Trophoblast cell (in vitro differentiated cells and primary cell): ENCODE measurements around the gene ZNF879.

Source experiments
- DNase-seq, 2 donors: peaks; one replicate each; pipeline ENCODE4 v3.0.0-alpha.2; 2016
- H2AFZ ChIP-seq: 2 replicates; pipeline ENCODE4 v1.6.1; 2013; ENCODE audit warnings: low read length, moderate library complexity, mild to moderate bottlenecking; ENCODE audit not compliant: insufficient read depth, poor library complexity
- H2AK5ac ChIP-seq: 2 replicates; pipeline ENCODE4 v1.6.1; 2013; ENCODE audit warnings: mild to moderate bottlenecking, low read length
- H2BK120ac ChIP-seq: 2 replicates; pipeline ENCODE4 v1.6.1; 2013; ENCODE audit warnings: low read length, mild to moderate bottlenecking, moderate library complexity; ENCODE audit not compliant: insufficient read depth, poor library complexity
- H2BK12ac ChIP-seq: 2 replicates; pipeline ENCODE4 v1.6.1; 2013; ENCODE audit warnings: mild to moderate bottlenecking, low read length, moderate library complexity
- H2BK5ac ChIP-seq: 2 replicates; pipeline ENCODE4 v1.6.1; 2013; ENCODE audit warnings: low read length, low read depth, moderate library complexity, mild to moderate bottlenecking; ENCODE audit not compliant: poor library complexity
- H3K14ac ChIP-seq: 2 replicates; pipeline ENCODE4 v1.6.1; 2013; ENCODE audit warnings: mild to moderate bottlenecking, low read length
- H3K18ac ChIP-seq: 2 replicates; pipeline ENCODE4 v1.6.1; 2013; ENCODE audit warnings: mild to moderate bottlenecking, low read length
- H3K23ac ChIP-seq: 2 replicates; pipeline ENCODE4 v1.6.1; 2013; ENCODE audit warnings: low read length
- H3K27ac ChIP-seq: 2 replicates; pipeline ENCODE4 v1.5.1; 2013; ENCODE audit warnings: low read depth, mild to moderate bottlenecking, inconsistent platforms, low read length, moderate library complexity
- H3K27me3 ChIP-seq: 2 replicates; pipeline ENCODE4 v1.6.1; 2013; ENCODE audit warnings: inconsistent platforms, mild to moderate bottlenecking, low read length, moderate library complexity; ENCODE audit not compliant: insufficient read depth
- H3K36me3 ChIP-seq, 2 experiments: 1 replicate in 1 of 2; 2 replicates in 1 of 2; pipeline ENCODE4 v1.6.1; 2013; ENCODE audit warnings: low read length in 2 of 2, mild to moderate bottlenecking in 2 of 2, moderate library complexity in 1 of 2; ENCODE audit not compliant: insufficient read depth in 2 of 2, control insufficient read depth in 1 of 2
- H3K4ac ChIP-seq: 2 replicates; pipeline ENCODE4 v1.6.1; 2013; ENCODE audit warnings: low read depth, mild to moderate bottlenecking, low read length, moderate library complexity
- H3K4me1 ChIP-seq, 2 experiments: 1 replicate in 1 of 2; 2 replicates in 1 of 2; pipeline ENCODE4 v1.6.1; 2013; ENCODE audit warnings: low read length in 2 of 2, mild to moderate bottlenecking in 2 of 2, moderate library complexity in 1 of 2; ENCODE audit not compliant: insufficient read depth in 2 of 2, control insufficient read depth in 1 of 2
- H3K4me2 ChIP-seq: 2 replicates; pipeline ENCODE4 v1.6.1; 2013; ENCODE audit warnings: inconsistent platforms, mild to moderate bottlenecking, low read length, moderate library complexity
- H3K4me3 ChIP-seq: 2 replicates; pipeline ENCODE4 v1.5.1; 2013; ENCODE audit warnings: mild to moderate bottlenecking, low read depth, low read length, inconsistent platforms
- H3K79me1 ChIP-seq: one replicate; pipeline ENCODE4 v1.6.1; 2013; ENCODE audit warnings: low read length
- H3K79me2 ChIP-seq: 2 replicates; pipeline ENCODE4 v1.6.1; 2013; ENCODE audit warnings: low read length, mild to moderate bottlenecking; ENCODE audit not compliant: control insufficient read depth, insufficient read depth, poor library complexity
- H3K9ac ChIP-seq: 2 replicates; pipeline ENCODE4 v1.6.1; 2013; ENCODE audit warnings: mild to moderate bottlenecking, low read length
- H3K9me3 ChIP-seq: 2 replicates; pipeline ENCODE4 v1.6.1; 2013; ENCODE audit warnings: low read depth, mild to moderate bottlenecking, control low read depth, inconsistent platforms, low read length; ENCODE audit not compliant: insufficient read depth
- H4K12ac ChIP-seq: 2 replicates; pipeline ENCODE4 v1.6.1; 2013; ENCODE audit warnings: low read depth, mild to moderate bottlenecking, low read length, moderate library complexity
- H4K8ac ChIP-seq: 2 replicates; pipeline ENCODE4 v1.6.1; 2013; ENCODE audit warnings: low read depth, mild to moderate bottlenecking, low read length, moderate library complexity
- H4K91ac ChIP-seq: one replicate; pipeline ENCODE4 v1.6.1; 2013; ENCODE audit warnings: low read depth, mild to moderate bottlenecking, low read length, moderate library complexity
- WGBS: extraction: QIAGEN DNeasy Blood & Tissue Kit; methylation state at CpG from one replicate; pipeline ENCODE4 v1.1.7; 2013; ENCODE audit warnings: missing lambda C conversion rate; ENCODE audit not compliant: insufficient read length, insufficient coverage; ENCODE audit errors: extremely low coverage; 5-methylcytosine and 5-hydroxymethylcytosine counted together

Gene ZNF879

DNA sequence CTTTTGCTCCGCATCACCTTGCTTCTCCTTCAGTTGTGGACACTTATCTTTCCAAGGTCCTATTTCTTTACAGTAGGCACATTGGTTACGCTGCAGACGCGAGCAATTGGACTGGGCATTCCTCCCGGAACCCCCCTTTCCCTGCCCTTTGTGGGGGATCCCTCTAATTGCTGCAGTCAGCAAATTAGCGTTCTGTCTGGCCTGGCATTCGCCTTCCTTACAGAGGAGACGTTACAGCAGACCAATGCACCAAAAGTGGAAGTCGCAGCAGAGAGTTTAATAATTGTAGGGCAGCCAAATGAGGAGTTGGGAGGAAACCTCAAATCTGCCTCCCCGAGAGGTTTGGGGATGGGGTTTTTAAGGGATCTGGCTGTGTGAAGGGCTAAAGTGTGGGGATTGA is 31.3 kb downstream of the ZNF879 start:
- H3K4me1 ChIP-seq: peaks cover 19 to 21% of the 10 kb centered on the region in 2 experiments
- H3K9me3 ChIP-seq: peaks cover 26% of the 10 kb centered on the region
- no peak overlapping the region for H2AFZ ChIP-seq
- peaks cover 8% of the 10 kb centered on the region for H3K79me1 ChIP-seq
- H3K23ac ChIP-seq: no peak overlapping the region
- peak overlapping the region; percentile 44 for H2BK120ac ChIP-seq
- no peak overlapping the region for H3K14ac ChIP-seq
- no peak overlapping the region for H3K4ac ChIP-seq
- H3K79me2 ChIP-seq: no peaks in the 10 kb centered on the region
- DNase-seq: no peak
- peak overlapping the region; percentile 81 for H4K91ac ChIP-seq
- H2AK5ac ChIP-seq: no peak overlapping the region
- H4K8ac ChIP-seq: peak overlapping the region; percentile 46
- no peak overlapping the region for H3K9ac ChIP-seq
- H3K18ac ChIP-seq: peak overlapping the region; percentile 9
- H2BK12ac ChIP-seq: peak overlapping the region; percentile 8
- H4K12ac ChIP-seq: no peak overlapping the region
- no peaks in the 10 kb centered on the region for H3K36me3 ChIP-seq
- H3K27ac ChIP-seq: peak overlapping the region; percentile 78
- peak overlapping the region; percentile 47 for H3K4me2 ChIP-seq
- no peak overlapping the region for H3K4me3 ChIP-seq
- peak overlapping the region; percentile 42 for H2BK5ac ChIP-seq
- H3K27me3 ChIP-seq: no peaks in the 10 kb centered on the region
- WGBS: no CpG with 5 or more reads among the region's 10 CpGs

DNA sequence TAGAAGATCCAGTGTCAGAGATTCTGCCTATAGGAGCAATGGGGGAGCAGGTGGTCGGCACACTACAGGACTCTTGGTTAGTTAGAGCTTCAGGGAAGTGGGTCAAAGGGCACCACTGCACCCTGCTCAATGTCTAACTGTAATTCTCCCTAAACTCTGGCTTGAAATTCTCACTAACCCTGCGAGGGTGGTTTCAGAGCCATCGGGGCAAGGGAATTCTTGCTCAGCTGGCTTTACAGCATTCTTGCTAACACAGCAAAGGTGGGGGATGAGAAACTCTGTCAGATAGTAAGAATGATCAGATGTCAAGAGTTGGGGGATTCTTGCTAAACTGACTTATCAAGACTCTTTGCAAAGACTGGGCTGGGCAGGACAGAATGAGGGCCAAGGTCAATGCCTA is 31.8 kb downstream of the ZNF879 start:
- peaks cover 11% of the 10 kb centered on the region for H3K79me1 ChIP-seq

DNA sequence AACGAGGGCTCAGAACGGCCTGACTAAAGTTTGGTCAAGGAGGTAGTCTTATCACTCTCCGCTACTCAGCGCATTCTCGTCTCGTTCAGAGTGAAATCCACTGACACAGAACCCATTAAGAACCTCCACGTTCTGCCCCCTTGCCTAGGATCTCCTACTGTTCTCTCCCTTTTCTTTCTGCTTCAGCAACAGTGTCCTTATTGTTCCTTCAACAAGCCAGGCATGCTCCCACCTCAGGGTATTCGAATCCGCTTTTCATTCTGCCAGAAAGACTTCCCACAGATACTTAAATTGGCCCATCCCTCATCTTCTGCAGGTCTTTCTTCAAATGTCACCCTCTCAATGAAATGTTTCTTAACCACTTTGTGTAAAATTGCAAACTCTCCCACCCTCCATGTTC is 32.2 kb downstream of the ZNF879 start:
- H2BK12ac ChIP-seq: peak overlapping the region; percentile 54
- H4K8ac ChIP-seq: peak overlapping the region; percentile 39
- peak overlapping the region; percentile 47 for H3K4me2 ChIP-seq
- H3K4ac ChIP-seq: no peak overlapping the region
- no peaks in the 10 kb centered on the region for H3K27me3 ChIP-seq
- no CpG with 5 or more reads among the region's 9 CpGs for WGBS
- H3K36me3 ChIP-seq: no peaks in the 10 kb centered on the region
- peak overlapping the region; percentile 72 for H2BK120ac ChIP-seq
- H3K4me3 ChIP-seq: no peak overlapping the region
- H3K14ac ChIP-seq: peak overlapping the region; percentile 29
- H2BK5ac ChIP-seq: peak overlapping the region; percentile 69
- H4K91ac ChIP-seq: peak overlapping the region; percentile 77
- peak overlapping the region; percentile 85 for H3K27ac ChIP-seq
- H3K18ac ChIP-seq: peak overlapping the region; percentile 29
- no peak overlapping the region for H3K23ac ChIP-seq
- H2AK5ac ChIP-seq: no peak overlapping the region
- peaks cover 28% of the 10 kb centered on the region for H3K9me3 ChIP-seq
- peaks cover 12% of the 10 kb centered on the region for H3K79me1 ChIP-seq
- DNase-seq: no peak
- peaks cover 19 to 23% of the 10 kb centered on the region in 2 experiments for H3K4me1 ChIP-seq
- peaks cover 2% of the 10 kb centered on the region for H3K79me2 ChIP-seq
- no peak overlapping the region for H3K9ac ChIP-seq
- H4K12ac ChIP-seq: no peak overlapping the region
- no peak overlapping the region for H2AFZ ChIP-seq

More for the DNA sequence above, 31.8 kb downstream of the ZNF879 start:
- no peak overlapping the region for H3K4ac ChIP-seq
- DNase-seq: peak; percentile 77 to 91
- no peak overlapping the region for H3K9ac ChIP-seq
- peak overlapping the region; percentile 29 for H3K14ac ChIP-seq
- H2BK12ac ChIP-seq: peak overlapping the region; percentile 54
- H3K4me3 ChIP-seq: no peak overlapping the region
- no peak overlapping the region for H2AFZ ChIP-seq
- H2BK120ac ChIP-seq: peak overlapping the region; percentile 72
- peak overlapping the region; percentile 69 for H2BK5ac ChIP-seq
- H4K91ac ChIP-seq: peak overlapping the region; percentile 81
- H3K18ac ChIP-seq: peak overlapping the region; percentile 29
- H3K9me3 ChIP-seq: peaks cover 26% of the 10 kb centered on the region
- peak overlapping the region; percentile 85 for H3K27ac ChIP-seq
- peak overlapping the region; percentile 47 for H3K4me2 ChIP-seq
- no peak overlapping the region for H3K23ac ChIP-seq
- no peaks in the 10 kb centered on the region for H3K36me3 ChIP-seq
- peaks cover 2% of the 10 kb centered on the region for H3K79me2 ChIP-seq
- H3K27me3 ChIP-seq: no peaks in the 10 kb centered on the region
- H3K4me1 ChIP-seq: peaks cover 19 to 21% of the 10 kb centered on the region in 2 experiments
- no peak overlapping the region for H4K12ac ChIP-seq
- H4K8ac ChIP-seq: no peak overlapping the region
- H2AK5ac ChIP-seq: no peak overlapping the region
- no CpG with 5 or more reads among the region's 3 CpGs for WGBS

DNA sequence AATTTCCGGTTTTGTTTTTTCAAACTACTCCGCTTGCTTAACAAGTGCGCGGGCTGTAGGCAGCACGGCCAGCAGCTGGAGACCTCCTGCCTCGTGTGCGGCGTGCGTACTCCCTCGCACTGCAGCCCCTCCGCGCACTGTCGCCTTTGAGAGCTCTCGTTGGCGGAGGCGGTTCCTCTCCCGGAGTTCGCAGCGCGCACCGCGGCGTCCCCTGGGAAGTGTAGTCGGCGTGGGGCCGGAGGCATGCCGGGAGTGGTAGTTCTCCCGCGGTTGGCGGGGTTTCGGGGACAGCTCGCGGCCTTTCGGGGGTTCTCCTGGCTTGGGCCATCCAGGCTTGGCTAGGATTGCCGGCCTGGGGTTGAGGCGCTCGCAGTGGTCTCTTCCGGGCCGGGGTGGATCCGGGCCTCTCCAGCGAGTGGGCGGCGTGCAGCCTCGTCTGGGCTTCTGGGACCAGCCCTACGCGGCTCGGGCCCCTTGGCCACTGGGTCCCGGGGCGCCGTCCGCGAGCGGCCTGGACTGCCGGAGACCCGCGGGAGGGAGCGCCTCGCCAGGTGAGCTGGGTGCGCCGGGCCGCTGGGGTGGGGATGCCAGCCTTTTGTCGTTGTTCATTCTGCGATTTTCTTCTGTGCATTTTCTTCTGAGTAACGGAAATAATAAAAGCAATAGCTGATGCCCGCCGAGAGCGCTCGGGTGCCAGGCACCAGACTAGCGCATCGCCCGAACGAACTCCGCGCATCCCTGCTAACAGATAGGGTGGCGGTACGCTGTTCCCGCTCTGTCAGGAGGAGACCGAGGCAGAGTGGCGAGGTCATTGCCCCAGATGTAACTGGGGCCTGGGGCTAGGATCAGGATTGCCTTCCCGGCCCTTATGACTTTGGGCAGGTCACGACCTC is 36.8 kb downstream of the ZNF879 start, which contains the start of gene ZNF354C:
ZNF354C (plus strand) TSS at position 258 of the 893 bp plus-strand sequence. CDS start 1,696 bp downstream, outside the sequence.
- H4K91ac ChIP-seq: peak within 1 kb of the TSS; percentile 78
- no CpG with 5 or more reads among the region's 81 CpGs for WGBS
- H2AK5ac ChIP-seq: no peak within 1 kb of the TSS
- H3K4ac ChIP-seq: peak within 1 kb of the TSS; percentile 11
- peak within 1 kb of the TSS; percentile 94 for H4K8ac ChIP-seq
- DNase-seq: peak; percentile 65 to 77
- H3K9ac ChIP-seq: peak within 1 kb of the TSS; percentile 75
- peak within 1 kb of the TSS; percentile 84 for H3K18ac ChIP-seq
- H4K12ac ChIP-seq: peak within 1 kb of the TSS; percentile 79
- peaks cover 11 to 14% of the 10 kb centered on the region in 2 experiments for H3K4me1 ChIP-seq
- H3K9me3 ChIP-seq: peaks cover 8% of the 10 kb centered on the region
- H2BK5ac ChIP-seq: peak within 1 kb of the TSS; percentile 24
- no peak within 1 kb of the TSS for H3K27ac ChIP-seq
- peaks cover 4% of the 10 kb centered on the region for H3K79me1 ChIP-seq
- H2AFZ ChIP-seq: peak within 1 kb of the TSS; percentile 80
- H2BK12ac ChIP-seq: no peak within 1 kb of the TSS
- H2BK120ac ChIP-seq: peak within 1 kb of the TSS; percentile 48
- H3K23ac ChIP-seq: no peak within 1 kb of the TSS
- peaks cover 2% of the 10 kb centered on the region for H3K79me2 ChIP-seq
- H3K4me3 ChIP-seq: peak within 1 kb of the TSS; percentile 78
- H3K27me3 ChIP-seq: no peaks in the 10 kb centered on the region
- H3K36me3 ChIP-seq: peaks cover 4 to 6% of the 10 kb centered on the region in 2 experiments
- peak within 1 kb of the TSS; percentile 48 for H3K4me2 ChIP-seq
- H3K14ac ChIP-seq: peak within 1 kb of the TSS; percentile 74
